Bronchial epithelial cell (primary cell): ENCODE results near the gene ACKR4. TPM values are rescaled to one million over a fixed set of nuclear protein-coding genes. Genes with fewer than 3 reads are reported as not detected.

Experiments used
- DNase-seq: peaks from one replicate; pipeline ENCODE4 v3.0.0-alpha.2; 2010; ENCODE audit warnings: low read depth
- FAIRE-seq: peaks from 2 replicates; lab custom pipeline; 2011; peaks lifted over from hg19 to GRCh38; lab: Jason Lieb, UNC
- H3K27me3 ChIP-seq: 2 replicates; pipeline ENCODE4 v1.5.1; 2011; ENCODE audit warnings: low read length; ENCODE audit not compliant: control insufficient read depth, insufficient read depth
- H3K36me3 ChIP-seq: 2 replicates; pipeline ENCODE4 v1.5.1; 2011; ENCODE audit warnings: low read length; ENCODE audit not compliant: control insufficient read depth, insufficient read depth
- H3K4me3 ChIP-seq: 2 replicates; pipeline ENCODE4 v1.5.1; 2011; ENCODE audit warnings: mild to moderate bottlenecking, low read depth, low read length, control low read depth
- total RNA-seq: library from RNA; depleted of rRNA; stranded (reverse); fragments of >200 nt; gene quantifications from 2 replicates; pipeline ENCODE4 v1.2.1, GENCODE V29; 2014
- TF ChIP-seq, protein P1 (sequence below): IDR thresholded peaks from 2 replicates; pipeline ENCODE4 v1.5.1; 2011; ENCODE audit warnings: mild to moderate bottlenecking, moderate library complexity, low read length, control low read depth, inconsistent platforms; ENCODE audit not compliant: insufficient read depth, severe bottlenecking

The ACKR4 gene
- total RNA-seq, 1 donor from 2014 or later, result under 0.01 TPM

DNA sequence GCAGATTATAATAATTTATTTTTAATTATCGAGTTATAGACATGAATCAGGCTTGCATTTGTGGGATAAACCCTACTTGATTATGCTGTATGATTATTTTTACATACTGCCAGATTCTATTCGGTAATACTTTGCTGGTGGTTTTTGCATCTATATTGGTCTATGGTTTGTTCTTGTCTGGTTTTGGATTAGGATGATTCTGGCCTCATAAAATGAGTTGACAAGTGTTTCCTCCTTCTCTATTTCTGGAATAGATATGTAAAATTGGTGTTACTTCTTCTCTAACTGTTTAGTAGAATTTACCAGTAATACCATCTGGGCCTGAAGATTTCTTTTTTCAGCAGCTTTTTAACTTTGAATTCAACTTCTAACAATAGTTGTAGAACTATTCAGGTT lies 33.0 kb upstream of the ACKR4 start:
- TF ChIP-seq, protein P1, sequence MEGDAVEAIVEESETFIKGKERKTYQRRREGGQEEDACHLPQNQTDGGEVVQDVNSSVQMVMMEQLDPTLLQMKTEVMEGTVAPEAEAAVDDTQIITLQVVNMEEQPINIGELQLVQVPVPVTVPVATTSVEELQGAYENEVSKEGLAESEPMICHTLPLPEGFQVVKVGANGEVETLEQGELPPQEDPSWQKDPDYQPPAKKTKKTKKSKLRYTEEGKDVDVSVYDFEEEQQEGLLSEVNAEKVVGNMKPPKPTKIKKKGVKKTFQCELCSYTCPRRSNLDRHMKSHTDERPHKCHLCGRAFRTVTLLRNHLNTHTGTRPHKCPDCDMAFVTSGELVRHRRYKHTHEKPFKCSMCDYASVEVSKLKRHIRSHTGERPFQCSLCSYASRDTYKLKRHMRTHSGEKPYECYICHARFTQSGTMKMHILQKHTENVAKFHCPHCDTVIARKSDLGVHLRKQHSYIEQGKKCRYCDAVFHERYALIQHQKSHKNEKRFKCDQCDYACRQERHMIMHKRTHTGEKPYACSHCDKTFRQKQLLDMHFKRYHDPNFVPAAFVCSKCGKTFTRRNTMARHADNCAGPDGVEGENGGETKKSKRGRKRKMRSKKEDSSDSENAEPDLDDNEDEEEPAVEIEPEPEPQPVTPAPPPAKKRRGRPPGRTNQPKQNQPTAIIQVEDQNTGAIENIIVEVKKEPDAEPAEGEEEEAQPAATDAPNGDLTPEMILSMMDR, result no peak
- H3K27me3 ChIP-seq, result no peaks in the 10 kb centered on the region
- H3K36me3 ChIP-seq, result no peaks in the 10 kb centered on the region
- H3K4me3 ChIP-seq, result no peak overlapping the region
- no peak for FAIRE-seq
- DNase-seq, result no peak

DNA sequence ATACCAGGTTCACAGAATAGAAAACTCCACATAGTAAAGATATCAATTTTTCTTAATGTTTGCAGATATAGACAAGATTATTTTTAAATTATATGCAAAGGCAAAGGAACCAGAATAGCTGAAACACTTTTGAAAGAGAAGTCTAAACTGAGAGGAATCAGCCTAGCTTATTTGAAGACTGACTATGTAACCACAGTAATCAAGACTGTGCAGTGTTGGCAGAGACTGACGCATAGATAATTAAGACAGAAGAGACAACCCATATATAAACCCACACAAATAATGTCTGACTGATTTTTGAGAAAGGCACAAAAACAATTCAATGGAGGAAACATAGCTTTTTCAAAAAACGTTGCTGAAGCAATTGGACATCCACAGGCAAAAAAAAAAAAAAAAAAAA lies 28.6 kb upstream of the ACKR4 start:
- DNase-seq, result no peak
- Histone ChIP-seq H3K27me3 (no peaks in the 10 kb centered on the region), H3K4me3 (no peak overlapping the region), H3K36me3 (no peaks in the 10 kb centered on the region)
- TF ChIP-seq, protein P1, result no peak
- no peak for FAIRE-seq

DNA sequence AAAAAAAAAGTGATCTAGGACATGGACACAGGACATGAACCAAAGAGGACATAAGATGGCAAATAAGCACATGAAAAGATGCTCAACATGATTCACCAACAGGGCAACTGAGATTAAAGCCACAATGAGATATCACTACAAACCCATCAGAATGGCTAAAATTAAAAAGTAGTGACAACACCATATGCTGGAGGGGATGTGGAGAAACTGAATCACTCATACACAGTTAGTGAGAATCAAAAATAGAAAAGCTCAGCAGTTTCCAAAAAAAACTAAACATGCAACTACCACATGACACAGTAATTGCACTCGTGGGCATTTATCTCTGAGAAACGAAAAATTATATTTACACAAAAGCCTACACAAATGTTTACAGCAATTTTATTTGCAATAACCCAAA lies 27.9 kb upstream of the ACKR4 start:
- Histone ChIP-seq H3K36me3 (no peaks in the 10 kb centered on the region), H3K4me3 (no peak overlapping the region), H3K27me3 (no peaks in the 10 kb centered on the region)
- FAIRE-seq (no peak), DNase-seq (no peak)
- TF ChIP-seq, protein P1, result no peak

DNA sequence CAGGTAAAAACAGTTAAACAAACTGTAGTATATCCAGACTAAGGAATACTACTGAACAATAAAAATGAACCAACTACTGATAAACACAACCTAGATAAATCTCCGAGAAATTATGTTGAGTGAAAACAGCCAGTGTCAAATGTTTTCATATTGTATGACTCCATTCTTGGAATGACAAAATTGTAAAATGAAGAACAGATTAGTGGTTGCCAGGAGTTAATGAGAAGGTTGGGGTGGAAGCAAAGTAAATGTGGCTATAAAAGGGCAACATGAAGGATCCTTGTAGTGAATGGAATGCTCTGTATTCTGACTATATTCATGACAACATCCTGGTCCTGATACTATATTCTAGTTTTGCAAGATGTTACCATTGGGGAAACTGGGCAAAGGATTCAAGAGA lies 27.5 kb upstream of the ACKR4 start:
- FAIRE-seq, result no peak
- Histone ChIP-seq H3K4me3 (no peak overlapping the region), H3K27me3 (no peaks in the 10 kb centered on the region), H3K36me3 (no peaks in the 10 kb centered on the region)
- TF ChIP-seq, protein P1, result no peak
- DNase-seq, result no peak

DNA sequence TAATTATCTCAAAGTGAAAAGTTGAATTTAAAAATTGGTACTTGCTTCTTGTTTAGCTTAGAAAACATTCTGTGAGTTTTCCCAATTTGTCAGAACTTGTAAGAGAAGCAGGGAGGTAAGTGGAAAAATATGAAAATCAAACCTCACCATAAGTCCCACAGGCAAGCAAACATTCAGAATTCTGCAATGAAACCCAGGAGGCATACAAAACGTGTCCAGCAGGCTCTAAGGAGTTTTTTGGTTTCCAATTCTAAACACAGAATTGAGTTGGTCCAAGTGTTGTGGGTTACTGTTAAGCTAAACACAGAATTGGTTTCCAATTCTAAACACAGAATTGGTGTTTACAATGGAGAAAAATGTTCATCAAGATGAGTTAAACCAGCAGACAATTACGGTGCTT lies 27.1 kb upstream of the ACKR4 start:
- no peak for FAIRE-seq
- TF ChIP-seq, protein P1, result no peak
- Histone ChIP-seq H3K4me3 (no peak overlapping the region), H3K27me3 (no peaks in the 10 kb centered on the region), H3K36me3 (no peaks in the 10 kb centered on the region)
- DNase-seq, result no peak

DNA sequence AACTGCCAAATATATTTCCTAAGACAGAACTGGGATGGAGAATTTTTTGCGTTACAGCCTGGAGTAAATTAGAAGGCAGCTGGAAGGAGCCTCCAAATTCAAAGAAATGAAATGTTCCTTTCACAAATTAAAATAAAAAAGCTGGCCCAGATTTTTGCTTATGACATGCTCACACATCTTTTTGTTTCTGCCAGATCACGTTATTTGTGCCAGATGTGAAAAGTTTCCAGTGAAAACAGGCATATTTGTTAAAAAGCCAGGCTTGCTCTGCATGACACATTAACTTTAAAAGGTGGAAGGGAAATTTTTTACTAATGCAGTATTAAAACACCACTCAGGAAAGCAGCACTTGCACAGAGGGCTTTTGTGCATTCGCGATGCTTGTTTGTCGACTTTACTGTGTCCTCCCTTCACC lies 23.3 kb upstream of the ACKR4 start:
- FAIRE-seq (no peak), DNase-seq (no peak)
- Histone ChIP-seq H3K27me3 (no peaks in the 10 kb centered on the region), H3K4me3 (no peak overlapping the region), H3K36me3 (peaks cover 1% of the 10 kb centered on the region)
- TF ChIP-seq, protein P1, result no peak
